SK-MEL-5 (cell line): ENCODE results near the gene KCNK4. TPM values are rescaled to one million over a fixed set of nuclear protein-coding genes. Genes with fewer than 3 reads are reported as not detected.
"Not testable (repeated sequence)": the region's sequence is repeated elsewhere in the genome, so short reads cannot be mapped to it uniquely, and the experiment has no call there.

Experiments used
- DNase-seq: peaks from one replicate; pipeline ENCODE4 v3.0.0-alpha.2; 2016; ENCODE audit warnings: low read depth, low spot score
- in situ Hi-C: cut with HindIII; loops from 2 replicates; pipeline ENCODE4 v1.10.0; 2016; ENCODE audit warnings: low sequenced_read_pairs, high pct_unique_total_duplicates, low pct_unique_long_range_greater_than_20kb
- polyA plus RNA-seq, 2 experiments: library from polyadenylated mRNA; depleted of rRNA; stranded (reverse); fragments of >200 nt; gene quantifications; 2 replicates each; pipeline ENCODE4 v1.2.3, GENCODE V29; 2015
- total RNA-seq: library from RNA; depleted of rRNA; stranded (reverse); fragments of >200 nt; shearing (Covaris generic); gene quantifications from 2 replicates; pipeline ENCODE4 v1.2.3, GENCODE V29; 2014; rRNA removed

KCNK4 gene
- total RNA-seq: not detected in 2 replicates
- not detected in 2 replicates for polyA plus RNA-seq (2015; cell fraction: cytosol; rRNA removed)
- not detected in 2 replicates for polyA plus RNA-seq (2015; cell fraction: nucleus; rRNA removed)

- in situ Hi-C loops: no loop called here
- no peak for DNase-seq
Observed at GRCh38 chr11:64291262-64291751, at the start of gene KCNK4. Gene KCNK4, plus strand, starts transcription at chr11:64291302. Its CDS starts 1,717 bp downstream, at chr11:64293019.

GRCh38 chr11:64241491-64242374 lies 49.4 kb upstream of the KCNK4 start:
- in situ Hi-C loops: no loop called here
- no peak for DNase-seq

- in situ Hi-C loops: no loop called here
- no peak for DNase-seq
Observed at GRCh38 chr11:64243236-64243854, 47.8 kb upstream of the KCNK4 start.

DNA sequence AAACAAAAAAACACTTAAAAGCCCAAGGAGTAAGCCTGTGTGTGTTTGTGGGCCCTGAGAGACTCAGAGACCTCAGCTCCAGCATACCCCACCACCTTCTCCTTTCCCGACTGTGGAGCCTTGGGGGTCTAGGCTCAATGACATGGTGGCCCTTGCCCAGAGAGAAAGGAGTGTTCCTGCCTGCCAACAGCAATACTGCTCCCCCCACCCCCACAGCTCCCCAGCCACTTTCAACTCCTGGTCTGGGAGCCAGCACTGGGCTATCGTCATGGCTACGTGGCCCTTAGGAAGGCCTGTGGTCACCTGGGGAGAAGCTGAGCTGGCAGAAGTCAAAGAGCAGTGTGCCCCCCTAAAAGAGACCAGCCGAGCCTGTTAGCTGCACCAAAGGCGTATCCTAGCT lies 47.0 kb upstream of the KCNK4 start:
- DNase-seq: no peak
- in situ Hi-C loops: no loop called here

DNA sequence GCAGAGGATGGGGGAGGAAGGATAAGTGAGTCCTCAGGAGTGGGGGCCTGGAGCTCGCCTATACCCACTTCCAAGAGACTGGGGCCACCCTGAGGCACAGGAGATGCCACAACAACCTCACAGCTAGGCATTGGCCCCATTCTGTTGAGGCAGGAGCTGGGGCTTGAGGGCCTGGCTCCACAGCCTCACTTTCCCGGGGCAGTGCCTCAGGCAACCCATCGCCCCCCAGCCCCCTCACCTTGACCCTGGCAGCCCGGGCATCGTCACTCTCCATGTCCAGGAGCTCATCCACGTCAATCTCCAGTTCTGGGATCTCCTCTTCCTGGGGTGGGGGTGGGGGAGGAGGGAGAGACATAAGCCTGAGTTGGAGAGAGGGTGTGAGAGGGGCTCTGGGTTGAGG lies 46.1 kb upstream of the KCNK4 start:
- in situ Hi-C loops: no loop called here
- no peak for DNase-seq

DNA sequence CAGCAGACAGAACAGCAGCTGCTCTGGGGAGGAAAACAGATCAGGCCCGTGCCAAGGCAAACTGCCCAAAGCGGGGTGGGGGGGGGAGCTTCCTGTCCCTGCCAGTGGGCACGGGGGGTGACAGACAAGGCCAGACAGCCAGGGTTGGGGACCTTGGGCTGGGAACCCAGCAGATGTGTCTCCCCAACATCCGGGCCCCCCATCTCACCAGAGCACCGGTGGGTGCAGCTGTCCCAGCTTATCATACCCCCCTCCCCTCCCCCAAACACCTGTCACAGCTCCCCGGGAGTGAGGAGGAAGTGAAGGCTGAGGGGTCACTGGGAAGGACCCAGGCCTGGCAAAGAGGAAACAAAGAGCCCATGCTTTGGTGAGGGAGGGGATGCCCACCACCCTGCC lies 45.7 kb upstream of the KCNK4 start:
- DNase-seq: no peak
- in situ Hi-C loops: no loop called here

DNA sequence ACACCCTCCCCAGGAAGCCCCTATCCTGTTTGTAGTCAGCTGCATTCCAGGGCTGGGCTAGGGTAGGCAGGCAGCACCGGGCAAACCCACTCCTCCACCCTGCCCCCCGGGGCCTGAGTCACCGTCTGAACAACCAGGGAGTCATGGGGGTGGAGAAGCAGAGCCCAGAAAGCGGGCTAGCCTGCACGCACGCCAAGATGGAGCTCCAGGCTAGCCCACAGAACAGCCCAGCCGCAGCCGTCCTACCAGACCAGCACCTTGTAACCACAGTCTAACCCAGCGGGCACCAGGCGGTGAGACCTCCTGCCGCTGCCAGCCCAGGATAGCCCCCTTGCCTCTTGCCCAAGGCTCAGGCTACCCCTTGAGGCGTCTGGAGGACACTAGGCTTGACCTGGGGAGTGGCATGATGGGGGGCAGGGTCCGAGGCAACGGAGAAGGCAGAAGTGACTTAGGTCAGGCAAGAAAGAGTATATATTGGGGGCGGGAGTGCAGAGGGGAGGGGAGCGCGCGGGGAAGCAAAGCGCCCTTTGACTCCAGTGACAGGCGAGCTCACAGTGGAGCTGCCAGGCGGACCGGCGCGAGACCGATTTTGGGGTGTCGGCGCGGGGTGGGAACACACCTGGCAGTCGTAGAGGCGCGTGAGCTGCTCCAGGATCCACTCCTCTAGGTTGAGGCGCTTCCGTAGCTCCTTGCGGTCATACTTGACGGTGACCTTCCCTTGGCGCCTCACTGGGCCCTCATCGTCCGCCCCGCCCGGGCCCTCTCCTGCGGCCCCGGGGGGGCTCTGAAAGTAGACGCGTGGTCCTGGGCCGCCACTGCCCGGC lies 45.1 kb upstream of the KCNK4 start:
- in situ Hi-C loops: no loop called here
- DNase-seq: peak; percentile 63

DNA sequence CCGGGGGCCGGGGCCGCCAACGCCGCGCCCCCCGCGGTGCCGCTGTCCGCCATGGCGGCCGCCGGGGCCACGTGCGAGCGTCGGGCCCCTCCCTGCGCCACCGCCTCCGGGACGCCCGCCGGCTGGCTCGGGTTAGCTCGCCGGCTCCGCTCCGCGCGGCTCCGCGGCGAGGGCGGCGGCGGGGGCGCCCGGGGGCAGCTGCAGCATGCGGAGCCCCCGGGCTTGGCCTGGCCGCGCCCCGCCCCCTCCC lies 44.6 kb upstream of the KCNK4 start:
- in situ Hi-C loops, DNase-seq: not testable (repeated sequence)

DNA sequence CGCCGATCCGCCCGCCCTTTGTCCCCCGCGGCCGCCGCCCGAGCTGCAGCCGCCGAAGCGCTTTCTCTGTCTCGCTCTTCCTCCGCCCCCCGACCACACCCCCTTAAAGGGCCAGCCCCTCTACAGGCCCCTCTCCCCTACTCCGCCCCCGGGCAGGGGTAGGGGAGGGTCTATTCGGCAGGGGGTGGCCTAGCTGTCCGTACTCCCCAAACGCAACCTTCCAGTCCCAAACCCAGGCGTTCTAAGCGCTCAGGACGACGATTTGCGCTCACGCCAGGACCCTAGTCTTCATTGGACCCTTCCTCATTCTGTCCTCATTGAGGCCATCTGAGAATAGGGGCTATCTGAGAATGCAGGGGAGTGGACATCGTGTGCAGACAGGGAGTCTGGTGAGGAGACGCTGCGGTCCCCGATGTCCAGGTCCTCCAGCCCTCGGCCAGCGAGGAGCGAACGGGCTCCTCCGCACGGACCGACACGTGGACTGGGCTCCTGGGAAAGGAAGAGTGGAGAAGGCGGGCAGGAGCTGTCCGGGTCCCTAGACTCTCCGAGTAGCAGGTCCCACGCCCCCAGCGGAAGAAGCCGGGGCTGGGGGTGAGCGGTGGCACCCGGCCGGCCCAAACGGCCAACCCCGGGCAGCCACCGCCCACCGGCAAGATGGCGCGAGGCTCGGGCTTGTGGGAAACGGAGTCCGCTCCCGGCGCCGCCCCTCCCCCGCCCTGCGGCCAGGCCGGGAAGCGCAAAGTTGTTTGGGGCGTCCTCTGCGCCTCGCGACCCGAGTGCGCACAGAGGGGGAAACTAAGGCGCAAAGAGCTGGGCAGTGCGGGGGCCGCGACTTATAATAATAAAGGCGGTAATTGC lies 44.0 kb upstream of the KCNK4 start, which contains the start of gene PPP1R14B:
PPP1R14B (minus strand) TSS at position 73 of the 858 bp plus-strand sequence. CDS start 270 bp downstream, outside the sequence.
- in situ Hi-C loops: no loop called here
- DNase-seq: peak; percentile 76

GRCh38 chr11:64247729-64248531 lies 43.2 kb upstream of the KCNK4 start:
- in situ Hi-C loops: no loop called here
- no peak for DNase-seq

DNA sequence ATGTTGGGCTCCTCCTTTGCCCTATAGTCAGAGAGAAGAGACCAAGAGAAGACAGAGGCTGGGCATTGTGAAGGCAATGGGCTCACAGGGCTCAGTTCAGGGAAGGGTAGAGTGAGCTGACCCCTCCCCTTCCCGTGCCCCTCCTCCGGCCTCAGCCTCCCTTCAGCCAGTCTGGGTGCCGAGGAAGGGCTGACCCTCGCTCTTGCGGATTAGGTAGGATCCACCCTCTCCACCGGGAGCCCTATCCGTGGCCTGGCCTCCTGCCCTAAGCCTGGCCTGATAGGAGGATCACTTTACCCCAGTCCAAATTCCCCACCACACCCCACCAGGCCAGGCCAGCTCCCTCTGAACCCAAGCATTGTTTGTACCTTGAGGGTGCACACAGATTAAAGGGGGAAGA lies 42.5 kb upstream of the KCNK4 start:
- in situ Hi-C loops: no loop called here
- no peak for DNase-seq

DNA sequence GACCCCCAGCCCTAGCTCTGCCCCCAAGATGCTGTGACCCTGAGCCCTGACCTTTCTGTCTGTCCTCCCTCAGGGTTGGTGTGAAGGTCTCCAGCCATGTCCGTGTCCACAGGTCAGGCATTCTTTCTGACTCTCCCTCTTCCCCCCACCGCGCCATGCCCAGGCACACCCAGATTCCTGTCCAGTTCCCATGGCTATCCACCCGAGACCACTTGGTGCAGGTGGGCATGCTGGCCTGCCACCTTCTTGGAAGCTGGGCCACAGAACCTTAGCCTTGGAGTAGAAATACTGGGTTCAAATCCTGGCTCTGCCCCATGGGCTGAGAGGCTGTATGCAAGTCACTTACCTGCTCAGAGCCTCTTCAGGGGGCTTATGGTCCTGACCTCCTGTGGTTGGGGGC lies 42.1 kb upstream of the KCNK4 start:
- in situ Hi-C loops: no loop called here

GRCh38 chr11:64249563-64250414 lies 41.3 kb upstream of the KCNK4 start:
- no peak for DNase-seq
- in situ Hi-C loops: no loop called here

More for the DNA sequence above, 42.1 kb upstream of the KCNK4 start:
- no peak for DNase-seq

DNA sequence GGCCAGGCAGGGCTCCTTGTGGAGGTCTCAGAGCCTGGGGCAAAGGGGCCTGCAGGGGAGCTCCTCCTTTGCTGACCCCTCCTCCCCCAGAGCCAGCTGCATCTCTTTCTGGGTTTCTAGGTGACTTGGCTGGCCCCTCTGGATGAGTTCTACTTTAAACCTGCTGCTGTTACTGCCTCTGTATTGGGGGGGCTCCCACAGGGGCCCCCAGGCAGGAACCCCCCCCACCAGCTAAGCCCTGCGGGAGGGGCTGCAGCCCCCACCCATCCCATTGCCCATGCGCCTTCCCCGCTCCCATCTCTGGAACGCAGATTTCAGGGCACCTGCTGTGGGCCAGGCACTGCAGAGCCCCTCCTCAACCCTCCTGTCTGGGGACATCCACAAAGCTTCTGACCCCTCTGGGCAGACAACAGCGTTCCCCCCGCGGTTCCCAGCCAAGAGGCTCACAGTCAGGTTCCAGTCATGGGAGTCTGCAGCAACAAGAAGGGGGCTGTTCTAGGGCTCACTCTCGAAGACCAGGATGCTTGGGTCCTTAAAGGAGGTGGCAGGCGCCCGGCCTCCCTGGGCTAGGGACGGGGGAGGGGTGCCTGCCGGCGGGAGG lies 40.6 kb upstream of the KCNK4 start:
- in situ Hi-C loops: no loop called here
- DNase-seq: no peak

DNA sequence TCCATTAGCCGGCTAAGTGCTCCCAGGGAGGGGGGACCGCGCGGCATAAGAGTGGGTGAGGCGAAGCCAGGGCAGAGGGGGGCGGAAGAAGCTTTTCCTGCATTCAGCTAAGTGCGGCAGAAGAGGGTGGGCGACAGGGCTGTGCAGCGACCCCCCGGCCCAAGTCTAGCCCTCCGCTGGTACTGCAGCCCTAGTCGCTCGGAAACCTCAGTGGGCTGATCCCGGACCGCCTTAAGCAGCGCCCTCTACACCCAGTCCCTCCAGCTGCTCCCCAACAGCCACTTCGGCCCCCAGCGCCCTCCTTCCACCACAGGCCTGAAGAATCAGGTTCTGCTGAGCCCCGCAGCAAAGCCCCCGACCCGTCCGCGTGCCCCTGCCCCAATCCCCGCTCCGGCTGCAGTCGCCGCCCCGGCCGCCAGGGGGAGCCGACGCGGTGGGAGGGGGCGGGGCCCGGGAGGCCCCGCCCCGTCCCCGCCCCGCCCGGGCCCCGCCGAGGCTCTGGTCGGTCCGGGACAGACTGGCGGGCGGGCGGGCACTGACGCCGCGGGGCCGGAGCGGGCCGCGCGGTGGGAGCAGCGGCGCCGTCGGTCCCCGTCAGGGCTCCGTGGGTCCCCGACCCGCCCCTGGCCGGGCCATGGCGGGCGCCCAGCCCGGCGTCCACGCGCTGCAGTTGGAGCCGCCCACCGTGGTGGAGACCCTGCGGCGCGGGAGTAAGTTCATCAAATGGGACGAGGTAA lies 39.9 kb upstream of the KCNK4 start, which contains the start of gene PLCB3:
PLCB3 (plus strand) TSS at position 515 of the 737 bp plus-strand sequence; CDS start at position 635, 120 bp downstream.
- in situ Hi-C loops: no loop called here
- no peak for DNase-seq
